ENCODE results near the gene VGLL4.

DNA sequence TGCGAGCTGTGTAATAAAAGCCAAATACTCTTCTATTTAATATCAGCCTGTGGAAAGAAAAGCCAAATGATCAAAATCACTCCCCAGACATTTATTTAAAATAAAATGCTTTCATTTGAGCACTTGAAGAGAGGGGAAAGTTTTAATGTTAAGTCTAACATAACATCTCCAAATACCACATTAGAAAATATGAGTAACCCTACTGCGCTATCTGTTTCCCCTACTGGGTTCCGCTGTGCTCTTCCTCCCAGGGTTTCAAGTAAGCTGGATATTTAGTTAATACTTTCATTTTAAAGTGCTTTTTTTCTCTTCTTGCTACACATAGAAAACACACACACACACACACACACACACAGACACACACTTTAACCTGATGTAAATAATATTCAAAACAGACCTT is 6.7 kb upstream of the VGLL4 start:
- TF ChIP-seq, protein P1, sequence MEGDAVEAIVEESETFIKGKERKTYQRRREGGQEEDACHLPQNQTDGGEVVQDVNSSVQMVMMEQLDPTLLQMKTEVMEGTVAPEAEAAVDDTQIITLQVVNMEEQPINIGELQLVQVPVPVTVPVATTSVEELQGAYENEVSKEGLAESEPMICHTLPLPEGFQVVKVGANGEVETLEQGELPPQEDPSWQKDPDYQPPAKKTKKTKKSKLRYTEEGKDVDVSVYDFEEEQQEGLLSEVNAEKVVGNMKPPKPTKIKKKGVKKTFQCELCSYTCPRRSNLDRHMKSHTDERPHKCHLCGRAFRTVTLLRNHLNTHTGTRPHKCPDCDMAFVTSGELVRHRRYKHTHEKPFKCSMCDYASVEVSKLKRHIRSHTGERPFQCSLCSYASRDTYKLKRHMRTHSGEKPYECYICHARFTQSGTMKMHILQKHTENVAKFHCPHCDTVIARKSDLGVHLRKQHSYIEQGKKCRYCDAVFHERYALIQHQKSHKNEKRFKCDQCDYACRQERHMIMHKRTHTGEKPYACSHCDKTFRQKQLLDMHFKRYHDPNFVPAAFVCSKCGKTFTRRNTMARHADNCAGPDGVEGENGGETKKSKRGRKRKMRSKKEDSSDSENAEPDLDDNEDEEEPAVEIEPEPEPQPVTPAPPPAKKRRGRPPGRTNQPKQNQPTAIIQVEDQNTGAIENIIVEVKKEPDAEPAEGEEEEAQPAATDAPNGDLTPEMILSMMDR (optimal IDR thresholded peaks at IDR 0.05 in 1 of 3, IDR thresholded peaks at IDR 0.05 in 1 of 3, conservative IDR thresholded peaks at IDR 0.05 in 1 of 3; ENCODE audit: extremely low read depth in 1 of 3, insufficient read depth in 2 of 3, low read length in 3 of 3) = no peak
- no peak for TF ChIP-seq EZH2 (IDR thresholded peaks at IDR 0.05; ENCODE audit: low read length)

Measured in keratinocyte (primary cell).